NCI-H2196 treated with DMSO at 0.1 percent for 48 hours (cell line): ENCODE data around the gene ARHGAP8.
A peak's percentile ranks its signal among the peaks of the same experiment; 100 is the strongest.

ENCODE experiments used
- DNase-seq: peaks from one replicate; lab custom pipeline; 2025; ENCODE audit not compliant: unreplicated experiment; lab: John Stamatoyannopoulos, UW

The ARHGAP8 gene

GRCh38 chr22:44752285-44753188, at the start of gene ARHGAP8:
TSS of gene ARHGAP8 (plus strand) at chr22:44752575. CDS start at chr22:44786528, 33,953 bp downstream.
- peak; percentile 39 for DNase-seq

GRCh38 chr22:44703255-44703870, 49.0 kb upstream of the ARHGAP8 start:
- DNase-seq: no peak

- DNase-seq: no peak
Observed at GRCh38 chr22:44704159-44705021, 48.0 kb upstream of the ARHGAP8 start.

- no peak for DNase-seq
Observed at GRCh38 chr22:44705022-44705297, 47.4 kb upstream of the ARHGAP8 start.

GRCh38 chr22:44706488-44706887, 45.9 kb upstream of the ARHGAP8 start:
- DNase-seq: no peak

- DNase-seq: no peak
Observed at GRCh38 chr22:44707178-44707577, 45.2 kb upstream of the ARHGAP8 start.

- no peak for DNase-seq
Observed at GRCh38 chr22:44707752-44708151, 44.6 kb upstream of the ARHGAP8 start.

GRCh38 chr22:44709881-44710392, 42.4 kb upstream of the ARHGAP8 start:
- DNase-seq: no peak

GRCh38 chr22:44710474-44711240, 41.7 kb upstream of the ARHGAP8 start:
- DNase-seq: peak; percentile 40

- DNase-seq: no peak
Observed at GRCh38 chr22:44711241-44711560, 41.2 kb upstream of the ARHGAP8 start.

GRCh38 chr22:44711690-44712555, 40.5 kb upstream of the ARHGAP8 start:
- DNase-seq: no peak

- no peak for DNase-seq
Observed at GRCh38 chr22:44712962-44713361, 39.4 kb upstream of the ARHGAP8 start.

GRCh38 chr22:44714703-44715350, 37.5 kb upstream of the ARHGAP8 start:
- DNase-seq: no peak

- no peak for DNase-seq
Observed at GRCh38 chr22:44718418-44718817, 34.0 kb upstream of the ARHGAP8 start.

- DNase-seq: no peak
Observed at GRCh38 chr22:44719586-44720368, 32.6 kb upstream of the ARHGAP8 start.

- DNase-seq: no peak
Observed at GRCh38 chr22:44721213-44721612, 31.2 kb upstream of the ARHGAP8 start.

- DNase-seq: no peak
Observed at GRCh38 chr22:44722611-44723010, 29.8 kb upstream of the ARHGAP8 start.

- no peak for DNase-seq
Observed at GRCh38 chr22:44723801-44724200, 28.6 kb upstream of the ARHGAP8 start.

GRCh38 chr22:44724416-44724815, 28.0 kb upstream of the ARHGAP8 start:
- DNase-seq: no peak
